Aorta (tissue), 5 donors: ENCODE data around the gene KRTAP13-1. TPM values are rescaled to one million over a fixed set of nuclear protein-coding genes. Genes with fewer than 3 reads are reported as not detected.
A peak's percentile ranks its signal among the peaks of the same experiment; 100 is the strongest.

Source experiments
- ATAC-seq: fragments of 200-7000 bp; cut with Tn5 transposase; one replicate; pipeline ENCODE4 v1.9.1; 2022; ENCODE audit warnings: moderate library complexity; ENCODE audit not compliant: low FRiP score
- DNase-seq, 2 donors: peaks; one replicate each; pipeline ENCODE4 v3.0.0-alpha.2; 2020
- H3K27ac ChIP-seq, 2 donors: one replicate each; pipeline ENCODE4 v1.5.1; 2013; ENCODE audit warnings: low read length in 2 of 2, mild to moderate bottlenecking in 2 of 2, moderate library complexity in 2 of 2, control low read depth in 1 of 2, inconsistent platforms in 1 of 2, low read depth in 1 of 2
- H3K27me3 ChIP-seq, 2 donors: one replicate each; pipeline ENCODE4 v1.6.1; 2013; ENCODE audit warnings: control low read depth in 1 of 2, low read length in 1 of 2, mild to moderate bottlenecking in 1 of 2, moderate library complexity in 1 of 2; ENCODE audit not compliant: insufficient read depth in 2 of 2, control insufficient read depth in 1 of 2
- H3K36me3 ChIP-seq, 2 donors: one replicate each; pipeline ENCODE4 v1.6.1; 2013; ENCODE audit warnings: control low read depth in 1 of 2, low read length in 1 of 2, mild to moderate bottlenecking in 1 of 2; ENCODE audit not compliant: insufficient read depth in 2 of 2, control insufficient read depth in 1 of 2
- H3K4me1 ChIP-seq, 2 donors: one replicate each; pipeline ENCODE4 v1.6.1; 2013; ENCODE audit warnings: low read length in 2 of 2, control low read depth in 1 of 2, mild to moderate bottlenecking in 1 of 2, moderate library complexity in 1 of 2; ENCODE audit not compliant: insufficient read depth in 2 of 2, control insufficient read depth in 1 of 2
- H3K4me3 ChIP-seq, 2 donors: one replicate each; pipeline ENCODE4 v1.5.1; 2013; ENCODE audit warnings: low read length in 2 of 2, control low read depth in 1 of 2, mild to moderate bottlenecking in 1 of 2
- H3K9me3 ChIP-seq: one replicate; pipeline ENCODE4 v1.6.1; 2013; ENCODE audit warnings: mild to moderate bottlenecking, low read length; ENCODE audit not compliant: control insufficient read depth
- WGBS, 2 donors: extraction: QIAGEN DNeasy Blood & Tissue Kit; methylation state at CpG; one replicate each; pipeline ENCODE4 v1.1.7; 2013; 5-methylcytosine and 5-hydroxymethylcytosine counted together
- intact Hi-C, 2 donors: fragments of 100-400 bp; cut with DNase I; formaldehyde crosslinking; loops; one replicate each; pipeline versions ENCODE4 v1.14.2 to v1.15.0; 2022
- polyA plus RNA-seq, 2 donors: library from polyadenylated mRNA; stranded (reverse); fragments of 200-250 nt; gene quantifications; one replicate each; pipeline ENCODE4 v1.2.3, GENCODE V29; 2013
- total RNA-seq, 2 donors: library from RNA; stranded (reverse); fragmentation: NEBNext Ultra II Directional; extraction: Animal tissue kit (Norgen Biotek cat#: 25700); gene quantifications; one replicate each; pipeline ENCODE4 v1.2.1, GENCODE V29; 2021
- donor health status: healthy with polysubstance abuse.
- donor health status: Bipolar disorder and iron deficiency.
- donor health status: DM: no; HTN: no; CAD: no.
- donor health status: DM: no; HTN: no; CAD: no.
- donor health status: DM: yes; HTN: yes; CAD: no.

Gene KRTAP13-1
- total and polyA plus RNA-seq, 4 donors: not detected

GRCh38 chr21:30391492-30392025 lies 4.3 kb upstream of the KRTAP13-1 start:
- Histone ChIP-seq H3K36me3 (no peaks in the 10 kb centered on the region), H3K27ac (no peak overlapping the region), H3K27me3 (no peaks in the 10 kb centered on the region), H3K9me3 (peaks cover 3% of the 10 kb centered on the region), H3K4me1 (peaks cover 0 to 2% of the 10 kb centered on the region in 2 donors), H3K4me3 (no peak overlapping the region)
- intact Hi-C loops: no loop called here
- WGBS, 2 donors: 12 to 16% methylated on average over 2 of the region's 2 CpGs
- ATAC-seq (no peak), DNase-seq (no peak)

DNA sequence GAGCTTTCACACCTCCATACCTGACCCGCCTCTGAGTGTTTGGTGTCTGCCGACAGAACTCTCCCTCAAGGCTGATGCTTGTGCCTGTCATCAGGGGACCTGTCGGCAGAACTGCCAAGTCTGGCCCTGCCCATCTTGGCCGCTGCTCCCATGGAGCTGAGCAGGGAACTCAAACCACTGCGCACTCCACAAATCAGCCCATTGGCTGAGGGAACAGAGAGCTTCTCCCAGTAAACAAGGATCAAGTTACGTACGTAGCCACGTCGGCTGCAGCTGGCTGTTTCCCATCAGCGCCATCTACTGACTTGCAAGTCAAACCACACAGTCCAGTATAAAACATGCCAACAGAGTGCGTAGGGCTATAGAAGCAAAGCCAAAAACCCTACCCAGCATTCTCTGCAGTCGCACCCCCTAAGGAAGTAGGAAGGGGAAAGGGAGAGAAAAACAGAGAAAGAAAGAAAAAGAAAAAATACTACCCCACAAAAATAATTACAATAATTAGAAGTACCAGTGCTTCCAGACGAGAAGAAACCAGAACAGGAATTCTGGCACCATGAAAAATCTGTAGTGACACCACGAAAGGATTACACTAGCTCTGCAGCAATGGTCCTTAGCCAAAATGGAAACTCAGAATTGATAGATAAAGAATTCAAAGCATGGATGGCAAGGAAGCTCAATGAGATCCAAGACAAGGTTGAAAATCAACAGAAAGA lies 13.1 kb downstream of the KRTAP13-1 start:
- Histone ChIP-seq H3K27ac (no peak overlapping the region), H3K9me3 (peaks cover 3% of the 10 kb centered on the region), H3K27me3 (no peaks in the 10 kb centered on the region), H3K4me1 (no peaks in the 10 kb centered on the region), H3K36me3 (no peaks in the 10 kb centered on the region), H3K4me3 (no peak overlapping the region)
- intact Hi-C loops: no loop called here
- 26 to 28% methylated on average over 14 of the region's 14 CpGs for WGBS, 2 donors
- DNase-seq (no peak), ATAC-seq (no peak)

GRCh38 chr21:30415993-30416392 lies 20.2 kb downstream of the KRTAP13-1 start:
- intact Hi-C loops: no loop called here
- Histone ChIP-seq H3K27me3 (no peaks in the 10 kb centered on the region), H3K4me3 (no peak overlapping the region), H3K27ac (no peak overlapping the region), H3K9me3 (no peaks in the 10 kb centered on the region), H3K4me1 (no peaks in the 10 kb centered on the region), H3K36me3 (no peaks in the 10 kb centered on the region)
- no peak for ATAC-seq
- DNase-seq: no peak
- 93% methylated on average over 5 of the region's 5 CpGs for WGBS, 2 donors

- Histone ChIP-seq H3K4me1 (no peaks in the 10 kb centered on the region), H3K36me3 (no peaks in the 10 kb centered on the region), H3K4me3 (no peak within 1 kb of the TSS), H3K27ac (no peak within 1 kb of the TSS), H3K27me3 (no peaks in the 10 kb centered on the region), H3K9me3 (no peaks in the 10 kb centered on the region)
- ATAC-seq (no peak), DNase-seq (no peak)
- WGBS, 2 donors: 80 to 81% methylated on average over 5 of the region's 5 CpGs
- intact Hi-C loops: no loop called here
Observed at GRCh38 chr21:30425826-30426225, 30.0 kb downstream of the KRTAP13-1 start, which contains the start of gene KRTAP13-3. Gene KRTAP13-3, minus strand, starts transcription at chr21:30425926. Its CDS starts 14 bp downstream, at chr21:30425912.

GRCh38 chr21:30426731-30427130 lies 30.9 kb downstream of the KRTAP13-1 start:
- H3K4me1 ChIP-seq: no peaks in the 10 kb centered on the region
- intact Hi-C loops: no loop called here
- no peaks in the 10 kb centered on the region for H3K36me3 ChIP-seq
- 58 to 64% methylated on average over 3 of the region's 3 CpGs for WGBS, 2 donors
- no peaks in the 10 kb centered on the region for H3K27me3 ChIP-seq
- no peak overlapping the region for H3K27ac ChIP-seq
- H3K9me3 ChIP-seq: no peaks in the 10 kb centered on the region
- H3K4me3 ChIP-seq: no peak overlapping the region
- DNase-seq (no peak), ATAC-seq (no peak)

GRCh38 chr21:30430170-30430655 lies 34.4 kb downstream of the KRTAP13-1 start, which contains the start of gene KRTAP13-4:
Gene KRTAP13-4, plus strand, starts transcription at chr21:30430220. Its CDS starts 56 bp downstream, at chr21:30430276.
- Histone ChIP-seq H3K4me3 (no peak within 1 kb of the TSS), H3K9me3 (no peaks in the 10 kb centered on the region), H3K27ac (no peak within 1 kb of the TSS), H3K36me3 (no peaks in the 10 kb centered on the region), H3K27me3 (no peaks in the 10 kb centered on the region), H3K4me1 (no peaks in the 10 kb centered on the region)
- intact Hi-C loops: no loop called here
- WGBS, 2 donors: 82 to 87% methylated on average over 9 of the region's 9 CpGs
- no peak for DNase-seq
- no peak for ATAC-seq

GRCh38 chr21:30434033-30434631 lies 38.3 kb downstream of the KRTAP13-1 start:
- WGBS, 2 donors: 28 to 40% methylated on average over 10 of the region's 10 CpGs
- no peaks in the 10 kb centered on the region for H3K36me3 ChIP-seq
- intact Hi-C loops: no loop called here
- DNase-seq (no peak), ATAC-seq (peak; percentile 46)
- no peak overlapping the region for H3K4me3 ChIP-seq
- no peaks in the 10 kb centered on the region for H3K9me3 ChIP-seq
- H3K4me1 ChIP-seq: no peaks in the 10 kb centered on the region
- H3K27me3 ChIP-seq: no peaks in the 10 kb centered on the region
- H3K27ac ChIP-seq: no peak overlapping the region

DNA sequence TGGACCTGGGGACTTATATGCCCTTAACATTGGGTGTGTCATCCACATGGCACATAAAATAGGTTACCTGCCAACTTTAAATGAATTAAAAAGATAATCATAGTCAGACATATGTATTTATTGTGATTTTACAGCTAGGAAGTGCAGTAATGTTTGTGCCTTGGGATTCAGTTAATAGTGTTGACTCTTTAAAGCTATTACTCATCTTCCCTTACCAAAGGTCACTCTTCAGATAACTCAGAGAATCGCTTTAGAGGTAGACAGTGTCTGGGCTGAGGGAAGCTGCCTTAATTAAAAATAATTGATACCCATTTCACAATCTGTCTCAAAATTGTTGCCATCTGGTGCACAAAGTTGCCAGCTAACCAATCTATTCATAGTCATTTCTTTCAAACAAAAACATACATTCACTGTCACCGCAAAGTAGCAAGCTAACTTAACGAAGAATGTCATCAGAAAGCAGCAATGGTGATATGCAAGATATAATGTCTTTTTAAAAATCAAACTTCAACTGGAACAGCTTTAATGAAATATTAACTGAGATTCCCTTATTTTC lies 41.3 kb downstream of the KRTAP13-1 start:
- ATAC-seq: no peak
- Histone ChIP-seq H3K4me3 (no peak overlapping the region), H3K27ac (no peak overlapping the region), H3K9me3 (no peaks in the 10 kb centered on the region), H3K27me3 (no peaks in the 10 kb centered on the region), H3K36me3 (no peaks in the 10 kb centered on the region), H3K4me1 (no peaks in the 10 kb centered on the region)
- 82 to 89% methylated on average over 3 of the region's 3 CpGs for WGBS, 2 donors
- intact Hi-C loops: no loop called here
- DNase-seq: no peak
